H9 (cell line): ENCODE measurements around the gene LCMT1. TPM values are rescaled to one million over a fixed set of nuclear protein-coding genes. Genes with fewer than 3 reads are reported as not detected.

ENCODE experiments used
- DNase-seq: peaks from one replicate; pipeline ENCODE4 v3.0.0-alpha.2; 2017
- H2AFZ ChIP-seq: one replicate; pipeline ENCODE4 v1.6.1; 2013; ENCODE audit warnings: mild to moderate bottlenecking, low read length, control low read depth, moderate library complexity
- H2AK5ac ChIP-seq: 2 replicates; pipeline ENCODE4 v1.6.1; 2013; ENCODE audit warnings: low read length, control low read depth, mixed read lengths; ENCODE audit not compliant: insufficient read length
- H2BK120ac ChIP-seq: one replicate; pipeline ENCODE4 v1.6.1; 2013; ENCODE audit warnings: low read depth, mild to moderate bottlenecking, low read length, control low read depth, inconsistent platforms; ENCODE audit not compliant: poor library complexity, severe bottlenecking
- H2BK12ac ChIP-seq: 2 replicates; pipeline ENCODE4 v1.6.1; 2013; ENCODE audit warnings: low read length, control low read depth, mixed read lengths, low read depth; ENCODE audit not compliant: insufficient read length
- H2BK15ac ChIP-seq: 2 replicates; pipeline ENCODE4 v1.6.1; 2013; ENCODE audit warnings: low read depth, low read length, control low read depth
- H2BK20ac ChIP-seq: one replicate; pipeline ENCODE4 v1.6.1; 2013; ENCODE audit warnings: low read depth, mild to moderate bottlenecking, low read length, control low read depth, inconsistent platforms; ENCODE audit not compliant: poor library complexity, severe bottlenecking
- H2BK5ac ChIP-seq: 2 replicates; pipeline ENCODE4 v1.6.1; 2013; ENCODE audit warnings: low read length, control low read depth, mixed read lengths; ENCODE audit not compliant: insufficient read length
- H3K14ac ChIP-seq: 2 replicates; pipeline ENCODE4 v1.6.1; 2013; ENCODE audit warnings: low read length, control low read depth; ENCODE audit not compliant: insufficient read depth
- H3K18ac ChIP-seq: 2 replicates; pipeline ENCODE4 v1.6.1; 2013; ENCODE audit warnings: low read depth, mild to moderate bottlenecking, mixed read lengths, low read length, control low read depth; ENCODE audit not compliant: insufficient read length
- H3K23ac ChIP-seq: 2 replicates; pipeline ENCODE4 v1.6.1; 2013; ENCODE audit warnings: low read length, control low read depth, mixed read lengths, low read depth; ENCODE audit not compliant: insufficient read length
- H3K23me2 ChIP-seq: 2 replicates; pipeline ENCODE4 v1.6.1; 2013; ENCODE audit warnings: low read depth, mild to moderate bottlenecking, mixed read lengths, low read length, control low read depth; ENCODE audit not compliant: insufficient read length, poor library complexity, severe bottlenecking
- H3K27ac ChIP-seq: 2 replicates; pipeline ENCODE4 v1.5.1; 2013; ENCODE audit warnings: low read length, control low read depth, mixed read lengths, low read depth; ENCODE audit not compliant: insufficient read length
- H3K27me3 ChIP-seq: 2 replicates; pipeline ENCODE4 v1.6.1; 2013; ENCODE audit warnings: low read length, control low read depth, inconsistent platforms; ENCODE audit not compliant: insufficient read depth
- H3K4ac ChIP-seq: 2 replicates; pipeline ENCODE4 v1.6.1; 2013; ENCODE audit warnings: low read depth, mild to moderate bottlenecking, control low read depth, inconsistent platforms, low read length, moderate library complexity
- H3K4me1 ChIP-seq: 2 replicates; pipeline ENCODE4 v1.6.1; 2013; ENCODE audit warnings: low read length, control low read depth, inconsistent platforms; ENCODE audit not compliant: insufficient read depth
- H3K4me2 ChIP-seq: 2 replicates; pipeline ENCODE4 v1.6.1; 2013; ENCODE audit warnings: low read length, control low read depth, mixed read lengths; ENCODE audit not compliant: insufficient read length, insufficient read depth
- H3K56ac ChIP-seq: 2 replicates; pipeline ENCODE4 v1.6.1; 2013; ENCODE audit warnings: low read depth, mild to moderate bottlenecking, mixed read lengths, low read length, control low read depth; ENCODE audit not compliant: insufficient read length
- H3K79me1 ChIP-seq: 2 replicates; pipeline ENCODE4 v1.6.1; 2013; ENCODE audit warnings: low read depth, mild to moderate bottlenecking, moderate library complexity, low read length, control low read depth, inconsistent platforms; ENCODE audit not compliant: insufficient read depth, poor library complexity, severe bottlenecking
- H3K79me2 ChIP-seq: 2 replicates; pipeline ENCODE4 v1.6.1; 2013; ENCODE audit warnings: low read length, control low read depth, inconsistent platforms; ENCODE audit not compliant: insufficient read depth
- H3K9ac ChIP-seq: 2 replicates; pipeline ENCODE4 v1.6.1; 2013; ENCODE audit warnings: low read length, control low read depth, mixed read lengths; ENCODE audit not compliant: insufficient read length; ENCODE audit errors: extremely low read depth
- H3K9me3 ChIP-seq: one replicate; pipeline ENCODE4 v1.6.1; 2013; ENCODE audit warnings: low read depth, low read length, inconsistent platforms; ENCODE audit not compliant: control insufficient read depth
- H3T11ph ChIP-seq: one replicate; pipeline ENCODE4 v1.6.1; 2013; ENCODE audit warnings: mild to moderate bottlenecking, low read length, control low read depth, inconsistent platforms
- H4K20me1 ChIP-seq: one replicate; pipeline ENCODE4 v1.6.1; 2013; ENCODE audit not compliant: control insufficient read depth, insufficient read length, insufficient read depth
- H4K5ac ChIP-seq: 2 replicates; pipeline ENCODE4 v1.6.1; 2013; ENCODE audit warnings: low read depth, mild to moderate bottlenecking, mixed read lengths, low read length, control low read depth; ENCODE audit not compliant: insufficient read length
- H4K8ac ChIP-seq: replicated peaks from 2 replicates; pipeline ENCODE4 v1.6.1; 2013; ENCODE audit warnings: low read length, control low read depth, mixed read lengths, low read depth; ENCODE audit not compliant: insufficient read length
- H4K91ac ChIP-seq: 2 replicates; pipeline ENCODE4 v1.6.1; 2013; ENCODE audit warnings: low read depth, mild to moderate bottlenecking, moderate library complexity, mixed read lengths, low read length, control low read depth; ENCODE audit not compliant: insufficient read length
- H3K27ac Mint-ChIP-seq, 3 experiments: 2 replicates in 2 of 3; 3 replicates in 1 of 3; pipeline ENCODE4 v1.8.0; 2020 to 2021; ENCODE audit warnings: mixed read lengths in 3 of 3, mild to moderate bottlenecking in 1 of 3, moderate library complexity in 1 of 3
- H3K27me3 Mint-ChIP-seq: 2 replicates; pipeline ENCODE4 v1.8.0; 2021; ENCODE audit warnings: low read depth, mild to moderate bottlenecking, moderate library complexity, mixed read lengths
- H3K36me3 Mint-ChIP-seq, 3 experiments: 2 replicates in 2 of 3; 3 replicates in 1 of 3; pipeline ENCODE4 v1.8.0; 2020 to 2021; ENCODE audit warnings: low read depth in 3 of 3, mixed read lengths in 3 of 3; ENCODE audit not compliant: insufficient read depth in 1 of 3
- H3K4me1 Mint-ChIP-seq, 2 experiments: 2 replicates each; pipeline ENCODE4 v1.8.0; 2020; ENCODE audit warnings: mixed read lengths in 2 of 2
- H3K4me3 Mint-ChIP-seq, 2 experiments: 2 replicates in 1 of 2; 3 replicates in 1 of 2; pipeline ENCODE4 v1.8.0; 2020 to 2021; ENCODE audit warnings: mild to moderate bottlenecking in 2 of 2, mixed read lengths in 2 of 2, moderate library complexity in 1 of 2
- H3K9me3 Mint-ChIP-seq, 2 experiments: 2 replicates in 1 of 2; 3 replicates in 1 of 2; pipeline ENCODE4 v1.8.0; 2020; ENCODE audit warnings: mild to moderate bottlenecking in 2 of 2, mixed read lengths in 2 of 2, moderate library complexity in 1 of 2
- WGBS: extraction: QIAGEN DNeasy Blood & Tissue Kit; methylation state at CpG from one replicate; pipeline ENCODE4 v1.1.7; 2013; ENCODE audit warnings: missing lambda C conversion rate, low lambda C conversion rate, mixed read lengths; ENCODE audit not compliant: insufficient read length; ENCODE audit errors: extremely low coverage; 5-methylcytosine and 5-hydroxymethylcytosine counted together
- total RNA-seq: library from RNA; stranded (reverse); gene quantifications from 2 replicates; pipeline ENCODE4 v1.2.1, GENCODE V29; 2021
- TF ChIP-seq, protein P1 (sequence below): fragments of 200-600 bp; sonication (generic); conservative IDR thresholded peaks from 3 replicates; pipeline ENCODE4 v1.8.0; 2021; ENCODE audit warnings: antibody characterized with exemption, mild to moderate bottlenecking

Gene LCMT1
- total RNA-seq, 1 experiment from 2014 or later, result 81.2 TPM

DNA sequence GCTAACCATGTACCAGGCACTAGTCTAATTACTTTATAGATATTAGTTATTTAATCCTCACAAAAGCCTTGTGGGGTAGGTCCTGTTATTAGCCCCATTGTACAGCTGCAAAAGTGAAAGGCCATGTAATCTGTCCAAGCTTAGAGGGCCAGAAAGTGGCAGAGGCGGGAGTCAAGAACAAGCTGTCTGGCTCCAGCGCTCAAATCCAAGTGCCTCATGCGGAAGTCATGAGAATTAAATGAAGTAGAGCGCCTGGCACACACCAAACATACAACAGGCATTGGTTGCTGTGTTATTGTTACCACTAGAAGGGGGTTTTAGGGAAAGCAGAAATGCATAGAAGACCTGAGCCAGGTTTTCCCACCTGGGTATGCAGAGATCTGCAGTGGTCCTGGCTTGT, 106.4 kb downstream of the LCMT1 start:
- H2BK12ac ChIP-seq, result no peak overlapping the region
- no peak overlapping the region for H3K14ac ChIP-seq
- no peak overlapping the region for H3K9ac ChIP-seq
- H4K91ac ChIP-seq, result no peak overlapping the region
- no peak overlapping the region for H3T11ph ChIP-seq
- H4K20me1 ChIP-seq, result no peaks in the 10 kb centered on the region
- no peaks in the 10 kb centered on the region for H3K27me3 ChIP-seq
- no peak overlapping the region for H3K23ac ChIP-seq
- no peak overlapping the region for H4K8ac ChIP-seq
- H3K56ac ChIP-seq, result no peak overlapping the region
- no peaks in the 10 kb centered on the region; a peak in 1 of 5 replicates for H3K9me3 Mint-ChIP-seq
- no CpG with 5 or more reads among the region's 4 CpGs for WGBS
- H3K9me3 ChIP-seq, result no peaks in the 10 kb centered on the region
- no peaks in the 10 kb centered on the region for H3K4me1 Mint-ChIP-seq
- H4K5ac ChIP-seq, result no peak overlapping the region
- no peaks in the 10 kb centered on the region for H3K79me2 ChIP-seq
- TF ChIP-seq, protein P1, sequence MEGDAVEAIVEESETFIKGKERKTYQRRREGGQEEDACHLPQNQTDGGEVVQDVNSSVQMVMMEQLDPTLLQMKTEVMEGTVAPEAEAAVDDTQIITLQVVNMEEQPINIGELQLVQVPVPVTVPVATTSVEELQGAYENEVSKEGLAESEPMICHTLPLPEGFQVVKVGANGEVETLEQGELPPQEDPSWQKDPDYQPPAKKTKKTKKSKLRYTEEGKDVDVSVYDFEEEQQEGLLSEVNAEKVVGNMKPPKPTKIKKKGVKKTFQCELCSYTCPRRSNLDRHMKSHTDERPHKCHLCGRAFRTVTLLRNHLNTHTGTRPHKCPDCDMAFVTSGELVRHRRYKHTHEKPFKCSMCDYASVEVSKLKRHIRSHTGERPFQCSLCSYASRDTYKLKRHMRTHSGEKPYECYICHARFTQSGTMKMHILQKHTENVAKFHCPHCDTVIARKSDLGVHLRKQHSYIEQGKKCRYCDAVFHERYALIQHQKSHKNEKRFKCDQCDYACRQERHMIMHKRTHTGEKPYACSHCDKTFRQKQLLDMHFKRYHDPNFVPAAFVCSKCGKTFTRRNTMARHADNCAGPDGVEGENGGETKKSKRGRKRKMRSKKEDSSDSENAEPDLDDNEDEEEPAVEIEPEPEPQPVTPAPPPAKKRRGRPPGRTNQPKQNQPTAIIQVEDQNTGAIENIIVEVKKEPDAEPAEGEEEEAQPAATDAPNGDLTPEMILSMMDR, result no peak
- no peaks in the 10 kb centered on the region for H3K36me3 Mint-ChIP-seq
- no peak overlapping the region for H3K18ac ChIP-seq
- no peak overlapping the region for H2AK5ac ChIP-seq
- no peak overlapping the region for H3K27ac ChIP-seq
- no peak overlapping the region for H3K27ac Mint-ChIP-seq
- H2BK5ac ChIP-seq, result no peak overlapping the region
- H3K4me1 ChIP-seq, result no peaks in the 10 kb centered on the region
- H2BK120ac ChIP-seq, result no peak overlapping the region
- no peak overlapping the region for H3K4ac ChIP-seq
- DNase-seq, result no peak
- H3K79me1 ChIP-seq, result no peaks in the 10 kb centered on the region
- no peak overlapping the region for H2AFZ ChIP-seq
- no peak overlapping the region for H2BK20ac ChIP-seq
- H2BK15ac ChIP-seq, result no peak overlapping the region
- no peak overlapping the region for H3K4me3 Mint-ChIP-seq
- H3K23me2 ChIP-seq, result no peaks in the 10 kb centered on the region
- H3K27me3 Mint-ChIP-seq, result peaks cover 4% of the 10 kb centered on the region
- H3K4me2 ChIP-seq, result no peak overlapping the region
